ENCODE results near the gene HRH2.
"Not testable (repeated sequence)": the region's sequence is repeated elsewhere in the genome, so short reads cannot be mapped to it uniquely, and the experiment has no call there.

The HRH2 gene

GRCh38 chr5:175640106-175640775, 17.6 kb upstream of the HRH2 start:
- no peak overlapping the region for H3K4me3 ChIP-seq (ENCODE audit: low read depth, low read length)
- DNase-seq (ENCODE audit: low read depth): no peak

GRCh38 chr5:175642998-175643397, 14.9 kb upstream of the HRH2 start:
- H3K4me3 ChIP-seq (ENCODE audit: low read depth, low read length): no peak overlapping the region
- DNase-seq (ENCODE audit: low read depth): no peak

- no peak overlapping the region for H3K4me3 ChIP-seq (ENCODE audit: low read depth, low read length)
- DNase-seq (ENCODE audit: low read depth): no peak
Observed at GRCh38 chr5:175646251-175646650, 11.6 kb upstream of the HRH2 start.

GRCh38 chr5:175649967-175650366, 7.9 kb upstream of the HRH2 start:
- H3K4me3 ChIP-seq (ENCODE audit: low read depth, low read length): no peak overlapping the region
- DNase-seq (ENCODE audit: low read depth): no peak

- H3K4me3 ChIP-seq (ENCODE audit: low read depth, low read length); DNase-seq (ENCODE audit: low read depth): not testable (repeated sequence)
Observed at GRCh38 chr5:175650430-175651205, 7.3 kb upstream of the HRH2 start.

GRCh38 chr5:175652741-175653663, 4.9 kb upstream of the HRH2 start:
- H3K4me3 ChIP-seq (ENCODE audit: low read depth, low read length): no peak overlapping the region
- no peak for DNase-seq (ENCODE audit: low read depth)

GRCh38 chr5:175653763-175654162, 4.1 kb upstream of the HRH2 start:
- no peak for DNase-seq (ENCODE audit: low read depth)
- no peak overlapping the region for H3K4me3 ChIP-seq (ENCODE audit: low read depth, low read length)

- DNase-seq (ENCODE audit: low read depth): no peak
- no peak overlapping the region for H3K4me3 ChIP-seq (ENCODE audit: low read depth, low read length)
Observed at GRCh38 chr5:175654339-175654738, 3.5 kb upstream of the HRH2 start.

- DNase-seq (ENCODE audit: low read depth): no peak
- no peak overlapping the region for H3K4me3 ChIP-seq (ENCODE audit: low read depth, low read length)
Observed at GRCh38 chr5:175654807-175655206, 3.1 kb upstream of the HRH2 start.

GRCh38 chr5:175655411-175655810, 2.5 kb upstream of the HRH2 start:
- no peak for DNase-seq (ENCODE audit: low read depth)
- H3K4me3 ChIP-seq (ENCODE audit: low read depth, low read length): no peak overlapping the region

- DNase-seq (ENCODE audit: low read depth): no peak
Observed at GRCh38 chr5:175656966-175657365, 905 bp upstream of the HRH2 start.

GRCh38 chr5:175658299-175659145, 651 bp downstream of the HRH2 start:
- DNase-seq (ENCODE audit: low read depth): no peak
- no peak overlapping the region for H3K4me3 ChIP-seq (ENCODE audit: low read depth, low read length)

More at GRCh38 chr5:175656966-175657365, 905 bp upstream of the HRH2 start:
- H3K4me3 ChIP-seq (ENCODE audit: low read depth, low read length): no peak overlapping the region

GRCh38 chr5:175659546-175660253, 1.8 kb downstream of the HRH2 start:
- no peak for DNase-seq (ENCODE audit: low read depth)
- no peak overlapping the region for H3K4me3 ChIP-seq (ENCODE audit: low read depth, low read length)

GRCh38 chr5:175663186-175664184, 5.6 kb downstream of the HRH2 start:
- H3K4me3 ChIP-seq (ENCODE audit: low read depth, low read length): no peak overlapping the region

GRCh38 chr5:175664723-175665122, 6.9 kb downstream of the HRH2 start:
- H3K4me3 ChIP-seq (ENCODE audit: low read depth, low read length): no peak overlapping the region
- DNase-seq (ENCODE audit: low read depth): no peak

More at GRCh38 chr5:175663186-175664184, 5.6 kb downstream of the HRH2 start:
- DNase-seq (ENCODE audit: low read depth): no peak

GRCh38 chr5:175666216-175666615, 8.3 kb downstream of the HRH2 start:
- DNase-seq (ENCODE audit: low read depth): no peak
- H3K4me3 ChIP-seq (ENCODE audit: low read depth, low read length): no peak overlapping the region

- no peak for DNase-seq (ENCODE audit: low read depth)
- no peak overlapping the region for H3K4me3 ChIP-seq (ENCODE audit: low read depth, low read length)
Observed at GRCh38 chr5:175668006-175668405, 10.1 kb downstream of the HRH2 start.
